K562 (cell line): Measurements from ENCODE around the gene AFG1L. TPM values are rescaled to one million over a fixed set of nuclear protein-coding genes. Genes with fewer than 3 reads are reported as not detected.
A peak's percentile ranks its signal among the peaks of the same experiment; 100 is the strongest.

Source experiments
- C11orf30 ChIP-seq: fragments of 450-650 bp; IDR thresholded peaks from 2 replicates; pipeline ENCODE4 v1.6.1; 2016; ENCODE audit warnings: low read depth, mild to moderate bottlenecking
- CAMTA2 ChIP-seq: fragments of 250-450 bp; sonication (Bioruptor Pico); conservative IDR thresholded peaks from 2 replicates; pipeline ENCODE4 v1.5.1; 2022
- CEBPZ ChIP-seq: fragments of 150-350 bp; IDR thresholded peaks from 2 replicates; pipeline ENCODE4 v1.6.1; 2014; ENCODE audit warnings: low read depth, mild to moderate bottlenecking, low read length, borderline replicate concordance
- E2F8 ChIP-seq: fragments of 450-650 bp; IDR thresholded peaks from 2 replicates; pipeline ENCODE4 v1.7.1; 2018; ENCODE audit warnings: mild to moderate bottlenecking, low read depth; ENCODE audit not compliant: partially characterized antibody
- HOMEZ ChIP-seq: fragments of 250-450 bp; sonication (Bioruptor Pico); IDR thresholded peaks from 2 replicates; pipeline ENCODE4 v1.4.0; 2020; ENCODE audit warnings: mild to moderate bottlenecking, moderate library complexity
- MXD1 ChIP-seq: fragments of 250-450 bp; sonication (Bioruptor Pico); IDR thresholded peaks from 2 replicates; pipeline ENCODE4 v1.8.0; 2021; ENCODE audit warnings: borderline replicate concordance, mild to moderate bottlenecking, moderate library complexity; ENCODE audit not compliant: poor library complexity, severe bottlenecking
- MXI1 ChIP-seq: IDR thresholded peaks from 2 replicates; pipeline ENCODE4 v1.6.1; 2011; ENCODE audit warnings: low read depth, mild to moderate bottlenecking, improper control_type of control experiment, low read length
- NCOA4 ChIP-seq: fragments of 450-650 bp; IDR thresholded peaks from 2 replicates; pipeline ENCODE4 v1.6.1; 2018; ENCODE audit warnings: mild to moderate bottlenecking; ENCODE audit not compliant: partially characterized antibody
- SUPT5H ChIP-seq: fragments of 450-650 bp; IDR thresholded peaks from 2 replicates; pipeline ENCODE4 v1.6.1; 2016
- XRCC3 ChIP-seq: fragments of 450-650 bp; IDR thresholded peaks from 2 replicates; pipeline ENCODE4 v1.6.1; 2017; ENCODE audit warnings: mild to moderate bottlenecking, moderate library complexity
- ZNF318 ChIP-seq, 2 experiments: fragments of 450-650 bp; IDR thresholded peaks; 2 replicates each; pipeline ENCODE4 v1.6.1; 2016; ENCODE audit warnings: mild to moderate bottlenecking in 2 of 2, borderline replicate concordance in 1 of 2, low read depth in 1 of 2, moderate library complexity in 1 of 2
- polyA plus RNA-seq, 8 experiments: library from polyadenylated mRNA; depleted of rRNA in 4 of 8; stranded (reverse) in 5 of 8; unstranded in 3 of 8; fragments of >200 nt; fragmentation: Nextera tagmentation in 2 of 8; fragmentation: Illumina TruSeq in 1 of 8; extraction: Ambion mirVana in 2 of 8; extraction: Trizol in 1 of 8; gene quantifications; 2 replicates each; pipeline versions ENCODE4 v1.2.1 to v1.2.3, GENCODE V29; 2011 to 2014; ENCODE audit warnings: inconsistent platforms in 1 of 8, missing spikeins in 1 of 8
- total RNA-seq, 7 experiments: library from RNA; depleted of rRNA in 6 of 7; stranded (reverse); fragments of >200 nt in 6 of 7; fragmentation: Illumina TruSeq in 2 of 7; extraction: Trizol in 2 of 7; gene quantifications; 2 replicates each; pipeline versions ENCODE4 v1.2.1 to v1.2.3, GENCODE V29; 2011 to 2021; ENCODE audit warnings: low replicate concordance in 1 of 7

Gene AFG1L
- total and polyA plus RNA-seq, 9 of the 15 experiments (the other 6 are each of a cell fraction or from before 2014, with no cell fraction given), result 2.2 to 15.5 (median 5.8) TPM

GRCh38 chr6:108565893-108566292 is 271.0 kb downstream of the AFG1L start (continued):
- TF ChIP-seq ZNF318 (IDR thresholded peaks at IDR 0.05; ENCODE audit: borderline replicate concordance in 1 of 2, low read depth in 1 of 2) (no peak), CEBPZ (no peak), SUPT5H (no peak), MXI1 (no peak), NCOA4 (no peak), MXD1 (CRISPR knock-in tag) (no peak), E2F8 (peak; percentile 27), HOMEZ (CRISPR knock-in tag) (no peak), C11orf30 (0 out of 2 replicates have a peak, but pooled peaks have one; percentile 10), CAMTA2 (CRISPR knock-in tag) (no peak), XRCC3 (no peak)
